Measurements from ENCODE around the gene MCM6. TPM values are rescaled to one million over a fixed set of nuclear protein-coding genes. Genes with fewer than 3 reads are reported as not detected.

The MCM6 gene
- 22.5 and 25.9 TPM in 2 replicates for total RNA-seq

GRCh38 chr2:135876066-135876711 is at the start of gene MCM6:
Gene MCM6, minus strand, starts transcription at chr2:135876443. Its CDS starts 78 bp downstream, at chr2:135876365.

GRCh38 chr2:135836596-135837270 is 39.5 kb downstream of the MCM6 start, which contains the start of gene LCT:
Gene LCT, minus strand, starts transcription at chr2:135837184. Its CDS starts 15 bp downstream, at chr2:135837169.

Small RNA genes lying within 50 kb of the gene (small RNA-seq; reads per million reads assigned to genes)
- gene RF00019, result not detected

Other genes with a start within 250 kb of the MCM6 start
- gene UBXN4, start 134.6 kb downstream of the MCM6 start, total RNA-seq, result 119 and 120 TPM in 2 replicates
- 0.22 and 0.26 TPM in 2 replicates for gene LCT, start 39.3 kb downstream of the MCM6 start, total RNA-seq
- 131 and 132 TPM in 2 replicates for gene DARS1, start 109.2 kb upstream of the MCM6 start, total RNA-seq
- gene CXCR4, start 241.7 kb upstream of the MCM6 start, total RNA-seq, result 0.13 and 0.22 TPM in 2 replicates